GM12891 (cell line): ENCODE results near the gene ADARB1.

ENCODE experiments used
- PAX5 ChIP-seq: IDR thresholded peaks from 2 replicates; pipeline ENCODE4 v1.6.1; 2011; ENCODE audit warnings: low read length, moderate library complexity, mild to moderate bottlenecking; ENCODE audit not compliant: insufficient read depth, severe bottlenecking
- POLR2A ChIP-seq: IDR thresholded peaks from 2 replicates; pipeline ENCODE4 v1.6.1; 2011; ENCODE audit warnings: low read depth, low read length, control low read depth
- POLR2AphosphoS5 ChIP-seq: IDR thresholded peaks from 2 replicates; pipeline ENCODE4 v1.6.1; 2011; ENCODE audit warnings: low read depth, low read length, control low read depth
- POU2F2 ChIP-seq: IDR thresholded peaks from 2 replicates; pipeline ENCODE4 v1.6.1; 2011; ENCODE audit warnings: low read depth, mild to moderate bottlenecking, control low read depth, low read length, moderate library complexity
- SPI1 ChIP-seq: IDR thresholded peaks from 2 replicates; pipeline ENCODE4 v1.6.1; 2011; ENCODE audit warnings: low read depth, low read length, control low read depth
- TAF1 ChIP-seq: IDR thresholded peaks from 2 replicates; pipeline ENCODE4 v1.6.1; 2011; ENCODE audit warnings: low read depth, low read length, control low read depth

GRCh38 chr21:45116066-45116465, 41.7 kb downstream of the ADARB1 start:
- no peak for TF ChIP-seq POLR2AphosphoS5
- TF ChIP-seq PAX5, result no peak
- no peak for TF ChIP-seq POLR2A
- TF ChIP-seq TAF1, result no peak
- TF ChIP-seq SPI1, result no peak
- no peak for TF ChIP-seq POU2F2
